ENCODE results near the gene DAAM2.
A peak's percentile ranks its signal among the peaks of the same experiment; 100 is the strongest.

DAAM2 gene

DNA sequence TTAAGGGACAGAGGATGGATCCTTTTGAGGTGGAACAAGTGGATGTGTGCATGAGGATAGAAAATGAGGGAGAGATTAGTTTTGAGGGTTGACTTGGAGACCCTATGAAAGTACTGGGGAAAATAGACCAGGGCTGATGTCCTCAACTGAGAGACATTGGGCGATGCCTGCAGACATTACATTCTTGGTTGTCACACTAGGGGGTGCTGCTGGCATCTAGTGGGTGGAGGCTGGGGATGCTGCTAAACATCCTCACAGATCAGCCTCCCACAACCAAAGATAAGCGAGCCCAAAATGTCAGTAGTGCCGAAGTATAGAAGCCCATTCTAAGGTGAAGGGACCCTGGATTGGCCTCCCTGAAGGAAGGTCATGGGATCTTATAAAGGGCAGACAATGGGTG is 78.8 kb downstream of the DAAM2 start:
- Histone ChIP-seq H3K36me3 (ENCODE audit: control insufficient read depth, insufficient read depth, low read length) (no peaks in the 10 kb centered on the region), H3K9me3 (ENCODE audit: control insufficient read depth, insufficient read depth, low read depth, low read length) (no peaks in the 10 kb centered on the region), H3K4me3 (ENCODE audit: low read depth, low read length) (no peak overlapping the region), H3K9ac (ENCODE audit: low read length) (no peak overlapping the region), H3K4me1 (ENCODE audit: control insufficient read depth, insufficient read depth, low read length) (0 out of 2 replicates have a peak, but pooled peaks cover 6% of the 10 kb centered on the region), H3K27ac (ENCODE audit: low read depth, low read length) (no peak overlapping the region), H3K27me3 (ENCODE audit: control insufficient read depth, insufficient read depth, low read length) (no peaks in the 10 kb centered on the region)

GRCh38 chr6:39873439-39873838 is 81.3 kb downstream of the DAAM2 start:
- H3K27ac ChIP-seq (ENCODE audit: low read depth, low read length): no peak overlapping the region
- no peak overlapping the region for H3K4me3 ChIP-seq (ENCODE audit: low read depth, low read length)
- no peaks in the 10 kb centered on the region for H3K36me3 ChIP-seq (ENCODE audit: control insufficient read depth, insufficient read depth, low read length)
- no peaks in the 10 kb centered on the region for H3K4me1 ChIP-seq (ENCODE audit: control insufficient read depth, insufficient read depth, low read length)
- H3K9ac ChIP-seq (ENCODE audit: low read length): no peak overlapping the region
- H3K27me3 ChIP-seq (ENCODE audit: control insufficient read depth, insufficient read depth, low read length): no peaks in the 10 kb centered on the region
- H3K9me3 ChIP-seq (ENCODE audit: control insufficient read depth, insufficient read depth, low read depth, low read length): no peaks in the 10 kb centered on the region

DNA sequence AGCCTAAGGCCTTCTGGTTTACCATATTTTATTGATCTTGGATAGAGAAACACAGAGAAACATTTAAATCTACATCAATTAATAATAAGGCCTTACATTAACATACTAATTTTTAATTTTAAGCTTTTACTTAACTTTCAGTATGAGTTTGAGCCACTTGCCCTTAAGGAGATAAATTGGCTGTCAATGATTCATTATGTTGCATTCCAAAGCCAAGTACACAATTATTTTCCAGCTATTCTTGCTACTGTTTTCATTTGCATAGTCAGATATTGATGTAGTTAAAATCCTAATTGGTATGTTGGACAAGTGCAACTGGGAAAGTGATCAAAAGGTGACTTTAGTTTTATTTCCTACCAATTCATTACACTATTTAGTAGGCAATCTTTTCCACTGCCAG is 83.9 kb downstream of the DAAM2 start:
- no peaks in the 10 kb centered on the region for H3K36me3 ChIP-seq (ENCODE audit: control insufficient read depth, insufficient read depth, low read length)

DNA sequence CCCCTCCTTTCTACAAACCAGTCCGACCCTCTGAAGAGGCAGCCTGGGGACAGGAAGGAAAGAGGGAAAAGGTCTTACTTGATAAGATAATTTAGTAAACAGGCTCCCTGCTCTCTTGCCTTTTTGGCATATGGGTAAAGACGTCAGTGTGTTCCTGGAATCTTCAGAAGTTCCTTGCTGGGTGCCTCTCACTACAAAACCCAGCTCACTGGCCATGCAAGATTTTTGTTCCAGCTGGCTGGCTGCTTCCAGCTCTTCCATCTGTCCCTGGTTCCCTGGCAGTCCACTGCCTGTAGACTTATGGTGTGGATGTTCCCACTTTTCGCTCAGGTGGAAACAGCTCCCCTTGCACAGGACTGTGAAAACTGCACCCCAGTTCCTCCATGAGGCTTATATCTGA is 84.7 kb downstream of the DAAM2 start:
- H3K27ac ChIP-seq (ENCODE audit: low read depth, low read length): no peak overlapping the region
- H3K4me3 ChIP-seq (ENCODE audit: low read depth, low read length): no peak overlapping the region
- no peaks in the 10 kb centered on the region for H3K4me1 ChIP-seq (ENCODE audit: control insufficient read depth, insufficient read depth, low read length)
- no peak overlapping the region for H3K9ac ChIP-seq (ENCODE audit: low read length)
- H3K9me3 ChIP-seq (ENCODE audit: control insufficient read depth, insufficient read depth, low read depth, low read length): no peaks in the 10 kb centered on the region
- no peaks in the 10 kb centered on the region for H3K27me3 ChIP-seq (ENCODE audit: control insufficient read depth, insufficient read depth, low read length)
- no peaks in the 10 kb centered on the region for H3K36me3 ChIP-seq (ENCODE audit: control insufficient read depth, insufficient read depth, low read length)

More for the DNA sequence above, 83.9 kb downstream of the DAAM2 start:
- H3K27ac ChIP-seq (ENCODE audit: low read depth, low read length): no peak overlapping the region
- H3K4me3 ChIP-seq (ENCODE audit: low read depth, low read length): no peak overlapping the region
- no peaks in the 10 kb centered on the region for H3K9me3 ChIP-seq (ENCODE audit: control insufficient read depth, insufficient read depth, low read depth, low read length)
- H3K4me1 ChIP-seq (ENCODE audit: control insufficient read depth, insufficient read depth, low read length): no peaks in the 10 kb centered on the region
- no peaks in the 10 kb centered on the region for H3K27me3 ChIP-seq (ENCODE audit: control insufficient read depth, insufficient read depth, low read length)
- no peak overlapping the region for H3K9ac ChIP-seq (ENCODE audit: low read length)

- H3K27ac ChIP-seq (ENCODE audit: low read depth, low read length): no peak overlapping the region
- H3K27me3 ChIP-seq (ENCODE audit: control insufficient read depth, insufficient read depth, low read length): no peaks in the 10 kb centered on the region
- no peaks in the 10 kb centered on the region; the same call in 1 of the 2 replicates for H3K4me1 ChIP-seq (ENCODE audit: control insufficient read depth, insufficient read depth, low read length)
- no peak overlapping the region for H3K9ac ChIP-seq (ENCODE audit: low read length)
- H3K36me3 ChIP-seq (ENCODE audit: control insufficient read depth, insufficient read depth, low read length): no peaks in the 10 kb centered on the region
- H3K4me3 ChIP-seq (ENCODE audit: low read depth, low read length): no peak overlapping the region
- no peaks in the 10 kb centered on the region for H3K9me3 ChIP-seq (ENCODE audit: control insufficient read depth, insufficient read depth, low read depth, low read length)
Observed at GRCh38 chr6:39879535-39879934, 87.4 kb downstream of the DAAM2 start.

DNA sequence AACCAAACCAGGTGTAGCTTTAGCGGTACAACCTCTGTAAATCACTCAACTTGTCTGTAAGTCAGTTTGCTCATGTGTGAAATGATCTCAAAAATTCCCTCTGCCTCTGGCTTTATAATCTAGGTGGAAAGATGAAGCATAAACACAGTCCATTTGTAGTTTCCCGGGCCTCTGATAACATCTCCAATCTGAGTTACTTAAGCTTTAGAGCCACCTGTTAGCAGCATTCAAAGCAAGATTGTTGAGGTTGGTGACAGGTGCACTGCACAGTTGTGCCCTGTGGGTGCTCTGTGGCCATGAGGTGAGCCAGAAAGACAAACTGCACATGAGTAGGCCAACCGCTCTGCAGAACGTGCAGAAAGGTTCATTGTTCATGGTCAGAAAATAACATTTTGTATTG is 88.4 kb downstream of the DAAM2 start:
- Histone ChIP-seq H3K9me3 (ENCODE audit: control insufficient read depth, insufficient read depth, low read depth, low read length) (no peaks in the 10 kb centered on the region), H3K36me3 (ENCODE audit: control insufficient read depth, insufficient read depth, low read length) (no peaks in the 10 kb centered on the region), H3K4me1 (ENCODE audit: control insufficient read depth, insufficient read depth, low read length) (no peaks in the 10 kb centered on the region; the same call in 1 of the 2 replicates), H3K27me3 (ENCODE audit: control insufficient read depth, insufficient read depth, low read length) (no peaks in the 10 kb centered on the region), H3K4me3 (ENCODE audit: low read depth, low read length) (no peak overlapping the region), H3K9ac (ENCODE audit: low read length) (no peak overlapping the region), H3K27ac (ENCODE audit: low read depth, low read length) (no peak overlapping the region)

DNA sequence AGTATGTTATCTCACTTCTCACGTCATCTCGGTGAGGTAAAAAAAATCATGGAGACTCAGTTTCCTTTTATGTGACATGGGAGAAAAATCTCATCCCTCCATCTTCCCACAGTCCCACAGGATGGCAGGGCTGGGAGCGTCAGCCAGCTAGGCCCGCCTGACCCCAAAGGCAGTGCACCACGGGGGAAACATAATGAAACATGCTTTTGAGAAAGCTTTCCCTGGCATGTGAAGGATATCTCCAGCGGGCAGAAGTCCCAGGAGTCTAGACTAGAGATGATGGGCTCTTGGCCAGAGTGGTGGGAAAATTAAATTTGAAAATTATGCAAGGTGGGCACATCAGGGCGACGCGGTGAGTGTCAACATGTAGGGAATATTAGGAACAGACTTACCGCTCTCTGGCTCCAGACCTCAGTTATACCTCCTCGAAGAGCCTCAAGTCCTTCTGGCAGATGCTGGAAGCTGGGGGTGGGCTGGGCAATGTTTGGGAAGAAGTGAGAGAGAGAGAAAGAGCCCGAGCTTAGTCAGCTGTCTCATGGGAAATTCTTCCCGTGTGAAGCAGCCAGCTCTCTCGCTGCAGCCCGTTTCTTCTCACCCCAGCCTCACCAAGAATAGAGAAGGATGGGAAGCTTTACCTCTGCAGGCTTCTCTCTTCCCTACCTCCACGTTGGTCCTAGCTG is 89.8 kb downstream of the DAAM2 start:
- Histone ChIP-seq H3K27ac (ENCODE audit: low read depth, low read length) (no peak overlapping the region), H3K9ac (ENCODE audit: low read length) (no peak overlapping the region)

GRCh38 chr6:39882531-39882899 is 90.3 kb downstream of the DAAM2 start:
- Histone ChIP-seq H3K4me1 (ENCODE audit: control insufficient read depth, insufficient read depth, low read length) (peaks cover 2% of the 10 kb centered on the region; the same call in 1 of the 2 replicates), H3K36me3 (ENCODE audit: control insufficient read depth, insufficient read depth, low read length) (no peaks in the 10 kb centered on the region), H3K27ac (ENCODE audit: low read depth, low read length) (no peak overlapping the region), H3K9me3 (ENCODE audit: control insufficient read depth, insufficient read depth, low read depth, low read length) (no peaks in the 10 kb centered on the region), H3K9ac (ENCODE audit: low read length) (no peak overlapping the region), H3K27me3 (ENCODE audit: control insufficient read depth, insufficient read depth, low read length) (no peaks in the 10 kb centered on the region), H3K4me3 (ENCODE audit: low read depth, low read length) (no peak overlapping the region)

More for the DNA sequence above, 89.8 kb downstream of the DAAM2 start:
- no peaks in the 10 kb centered on the region; the same call in 1 of the 2 replicates for H3K4me1 ChIP-seq (ENCODE audit: control insufficient read depth, insufficient read depth, low read length)
- H3K4me3 ChIP-seq (ENCODE audit: low read depth, low read length): no peak overlapping the region
- H3K27me3 ChIP-seq (ENCODE audit: control insufficient read depth, insufficient read depth, low read length): no peaks in the 10 kb centered on the region
- no peaks in the 10 kb centered on the region for H3K9me3 ChIP-seq (ENCODE audit: control insufficient read depth, insufficient read depth, low read depth, low read length)
- H3K36me3 ChIP-seq (ENCODE audit: control insufficient read depth, insufficient read depth, low read length): no peaks in the 10 kb centered on the region

DNA sequence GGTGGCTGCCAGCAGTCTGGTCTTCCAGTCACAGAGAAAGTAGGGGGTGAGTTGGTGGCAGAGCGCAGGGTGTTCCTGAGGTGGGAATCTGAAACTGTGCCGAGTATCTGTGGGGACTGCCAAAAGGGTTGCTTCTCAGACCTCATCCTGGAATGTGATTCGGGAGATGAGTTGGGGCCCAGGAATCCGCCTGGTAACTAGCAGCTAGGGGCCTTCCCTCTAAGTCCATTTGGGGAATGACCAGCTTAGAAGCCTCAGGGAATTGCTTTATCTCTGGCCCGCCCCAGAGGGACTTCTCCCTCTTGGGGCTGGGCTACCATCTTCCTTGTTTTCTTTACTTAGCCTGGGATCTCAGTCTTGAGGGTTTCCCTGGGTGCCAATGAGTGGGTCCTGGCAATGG is 92.5 kb downstream of the DAAM2 start:
- H3K9ac ChIP-seq (ENCODE audit: low read length): no peak overlapping the region
- H3K4me3 ChIP-seq (ENCODE audit: low read depth, low read length): no peak overlapping the region
- H3K4me1 ChIP-seq (ENCODE audit: control insufficient read depth, insufficient read depth, low read length): peaks cover 9% of the 10 kb centered on the region; the same call in 1 of the 2 replicates
- no peak overlapping the region for H3K27ac ChIP-seq (ENCODE audit: low read depth, low read length)
- H3K9me3 ChIP-seq (ENCODE audit: control insufficient read depth, insufficient read depth, low read depth, low read length): no peaks in the 10 kb centered on the region
- no peaks in the 10 kb centered on the region for H3K27me3 ChIP-seq (ENCODE audit: control insufficient read depth, insufficient read depth, low read length)
- H3K36me3 ChIP-seq (ENCODE audit: control insufficient read depth, insufficient read depth, low read length): no peaks in the 10 kb centered on the region

GRCh38 chr6:39885691-39886090 is 93.5 kb downstream of the DAAM2 start:
- H3K4me1 ChIP-seq (ENCODE audit: control insufficient read depth, insufficient read depth, low read length): peaks cover 9% of the 10 kb centered on the region; the same call in 1 of the 2 replicates
- H3K4me3 ChIP-seq (ENCODE audit: low read depth, low read length): no peak overlapping the region
- no peaks in the 10 kb centered on the region for H3K27me3 ChIP-seq (ENCODE audit: control insufficient read depth, insufficient read depth, low read length)
- H3K9ac ChIP-seq (ENCODE audit: low read length): no peak overlapping the region
- H3K27ac ChIP-seq (ENCODE audit: low read depth, low read length): no peak overlapping the region
- H3K9me3 ChIP-seq (ENCODE audit: control insufficient read depth, insufficient read depth, low read depth, low read length): no peaks in the 10 kb centered on the region
- H3K36me3 ChIP-seq (ENCODE audit: control insufficient read depth, insufficient read depth, low read length): no peaks in the 10 kb centered on the region

DNA sequence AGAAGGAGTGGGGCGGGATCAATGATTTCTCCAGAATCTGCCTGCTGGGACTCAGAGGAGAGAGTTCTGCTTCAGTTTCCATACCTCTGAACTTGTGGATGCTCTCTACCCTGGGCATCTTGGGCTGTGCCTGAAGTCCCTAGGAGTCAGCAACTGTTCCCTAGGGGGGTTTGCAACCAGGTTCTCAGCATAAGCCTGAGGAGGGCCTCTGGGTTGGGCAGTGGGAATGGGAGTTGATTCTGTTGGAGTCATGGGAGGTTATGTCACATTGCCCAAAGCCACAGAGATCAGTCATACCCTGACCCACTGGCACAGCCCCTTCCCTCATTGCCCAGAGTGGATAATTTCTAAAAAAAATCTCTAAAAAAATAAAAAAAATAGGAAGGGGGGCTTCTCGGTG is 94.7 kb downstream of the DAAM2 start:
- Histone ChIP-seq H3K4me1 (ENCODE audit: control insufficient read depth, insufficient read depth, low read length) (peaks cover 9% of the 10 kb centered on the region; the same call in 1 of the 2 replicates), H3K36me3 (ENCODE audit: control insufficient read depth, insufficient read depth, low read length) (no peaks in the 10 kb centered on the region), H3K27ac (ENCODE audit: low read depth, low read length) (peak overlapping the region; percentile 14; the same call in 1 of the 2 replicates), H3K27me3 (ENCODE audit: control insufficient read depth, insufficient read depth, low read length) (no peaks in the 10 kb centered on the region), H3K9ac (ENCODE audit: low read length) (no peak overlapping the region), H3K4me3 (ENCODE audit: low read depth, low read length) (no peak overlapping the region), H3K9me3 (ENCODE audit: control insufficient read depth, insufficient read depth, low read depth, low read length) (no peaks in the 10 kb centered on the region)
